HepG2 (cell line): ENCODE results near the gene HDAC5. TPM values are rescaled to one million over a fixed set of nuclear protein-coding genes. Genes with fewer than 3 reads are reported as not detected.

Source experiments
- AHR ChIP-seq: IDR thresholded peaks from 2 replicates; pipeline ENCODE4 v1.6.1; 2018; ENCODE audit warnings: missing genetic modification reagents, missing compliant biosample characterization
- CHD2 ChIP-seq: IDR thresholded peaks from 2 replicates; pipeline ENCODE4 v1.6.1; 2011; ENCODE audit warnings: low read depth, low read length, improper control_type of control experiment
- GATAD2A ChIP-seq: IDR thresholded peaks from 2 replicates; pipeline ENCODE4 v1.6.1; 2016
- KMT2B ChIP-seq: IDR thresholded peaks from 2 replicates; pipeline ENCODE4 v1.6.1; 2016; ENCODE audit warnings: missing genetic modification reagents, missing compliant biosample characterization
- MAZ ChIP-seq, 2 experiments: sonication (generic) in 1 of 2; formaldehyde crosslinking in 1 of 2; IDR thresholded peaks; 2 replicates each; pipeline versions ENCODE4 v1.5.0 to v1.6.1; 2012 to 2020; ENCODE audit warnings: low read depth in 2 of 2, mild to moderate bottlenecking in 2 of 2, borderline replicate concordance in 1 of 2, improper control_type of control experiment in 1 of 2, low read length in 1 of 2, missing genetic modification reagents in 1 of 2, moderate library complexity in 1 of 2
- RFX5 ChIP-seq: IDR thresholded peaks from 2 replicates; pipeline ENCODE4 v1.6.1; 2011; ENCODE audit warnings: low read depth, low read length, improper control_type of control experiment
- RXRA ChIP-seq: sonication (generic); formaldehyde crosslinking; IDR thresholded peaks from 2 replicates; pipeline ENCODE4 v1.5.1; 2020; ENCODE audit warnings: missing genetic modification reagents
- SMAD3 ChIP-seq: sonication (generic); formaldehyde crosslinking; IDR thresholded peaks from 2 replicates; pipeline ENCODE4 v1.4.0; 2020; ENCODE audit warnings: missing genetic modification reagents
- TMF1 ChIP-seq: sonication (generic); formaldehyde crosslinking; IDR thresholded peaks from 2 replicates; pipeline ENCODE4 v1.8.1; 2022; ENCODE audit warnings: low read depth, missing genetic modification reagents
- WIZ ChIP-seq: sonication (generic); formaldehyde crosslinking; IDR thresholded peaks from 2 replicates; pipeline ENCODE4 v1.5.1; 2020; ENCODE audit warnings: mild to moderate bottlenecking, missing genetic modification reagents
- ZMYM3 ChIP-seq: sonication (generic); formaldehyde crosslinking; IDR thresholded peaks from 2 replicates; pipeline ENCODE4 v1.5.1; 2020; ENCODE audit warnings: mild to moderate bottlenecking, missing genetic modification reagents
- ZNF3 ChIP-seq: IDR thresholded peaks from 2 replicates; pipeline ENCODE4 v1.7.0; 2017; ENCODE audit warnings: inconsistent platforms
- ZNF772 ChIP-seq: sonication (generic); formaldehyde crosslinking; IDR thresholded peaks from 2 replicates; pipeline ENCODE4 v1.5.0; 2020; ENCODE audit warnings: mild to moderate bottlenecking, missing genetic modification reagents
- ZNF788 ChIP-seq: sonication (generic); formaldehyde crosslinking; IDR thresholded peaks from 2 replicates; pipeline ENCODE4 v1.5.0; 2020; ENCODE audit warnings: mild to moderate bottlenecking, missing genetic modification reagents, borderline replicate concordance
- polyA plus RNA-seq, 8 experiments: library from polyadenylated mRNA; depleted of rRNA in 3 of 8; stranded (reverse) in 7 of 8; unstranded in 1 of 8; fragments of >200 nt; fragmentation: Illumina TruSeq in 4 of 8; extraction: Trizol in 4 of 8; gene quantifications; 2 replicates each; pipeline versions ENCODE4 v1.2.1 to v1.2.3, GENCODE V29; 2011 to 2016; ENCODE audit warnings: low read depth in 4 of 8, missing spikeins in 1 of 8, mixed read lengths in 1 of 8; ENCODE audit not compliant: insufficient read depth in 1 of 8
- total RNA-seq, 5 experiments: library from RNA; depleted of rRNA; stranded (reverse); fragments of >200 nt; fragmentation: Illumina TruSeq; extraction: Trizol; gene quantifications; 2 replicates each; pipeline ENCODE4 v1.2.3, GENCODE V29; 2016; ENCODE audit warnings: low read depth in 1 of 5
- TF ChIP-seq, protein P1 (sequence below): sonication (generic); formaldehyde crosslinking; IDR thresholded peaks from 2 replicates; pipeline ENCODE4 v1.5.0; 2020; ENCODE audit warnings: missing genetic modification reagents
- TF ChIP-seq, protein P2 (sequence below): sonication (generic); formaldehyde crosslinking; IDR thresholded peaks from 2 replicates; pipeline ENCODE4 v1.4.0; 2020; ENCODE audit warnings: mild to moderate bottlenecking, low read depth, missing genetic modification reagents
- TF ChIP-seq, protein P3 (sequence below): sonication (generic); formaldehyde crosslinking; IDR thresholded peaks from 2 replicates; pipeline ENCODE4 v1.8.0; 2022; ENCODE audit warnings: low read depth, missing genetic modification reagents
- TF ChIP-seq, protein P4 (sequence below): sonication (generic); formaldehyde crosslinking; IDR thresholded peaks from 2 replicates; pipeline ENCODE4 v1.8.0; 2022; ENCODE audit warnings: mild to moderate bottlenecking, missing genetic modification reagents; ENCODE audit not compliant: insufficient replicate concordance
- TF ChIP-seq, protein P5 (sequence below): IDR thresholded peaks from 2 replicates; pipeline ENCODE4 v1.6.1; 2016; ENCODE audit warnings: missing compliant biosample characterization, missing genetic modification reagents, borderline replicate concordance

HDAC5 gene
- total and polyA plus RNA-seq, 2 of the 13 experiments (the other 11 are each of a cell fraction or from before 2014, with no cell fraction given), result 46.4 to 85.4 TPM

DNA sequence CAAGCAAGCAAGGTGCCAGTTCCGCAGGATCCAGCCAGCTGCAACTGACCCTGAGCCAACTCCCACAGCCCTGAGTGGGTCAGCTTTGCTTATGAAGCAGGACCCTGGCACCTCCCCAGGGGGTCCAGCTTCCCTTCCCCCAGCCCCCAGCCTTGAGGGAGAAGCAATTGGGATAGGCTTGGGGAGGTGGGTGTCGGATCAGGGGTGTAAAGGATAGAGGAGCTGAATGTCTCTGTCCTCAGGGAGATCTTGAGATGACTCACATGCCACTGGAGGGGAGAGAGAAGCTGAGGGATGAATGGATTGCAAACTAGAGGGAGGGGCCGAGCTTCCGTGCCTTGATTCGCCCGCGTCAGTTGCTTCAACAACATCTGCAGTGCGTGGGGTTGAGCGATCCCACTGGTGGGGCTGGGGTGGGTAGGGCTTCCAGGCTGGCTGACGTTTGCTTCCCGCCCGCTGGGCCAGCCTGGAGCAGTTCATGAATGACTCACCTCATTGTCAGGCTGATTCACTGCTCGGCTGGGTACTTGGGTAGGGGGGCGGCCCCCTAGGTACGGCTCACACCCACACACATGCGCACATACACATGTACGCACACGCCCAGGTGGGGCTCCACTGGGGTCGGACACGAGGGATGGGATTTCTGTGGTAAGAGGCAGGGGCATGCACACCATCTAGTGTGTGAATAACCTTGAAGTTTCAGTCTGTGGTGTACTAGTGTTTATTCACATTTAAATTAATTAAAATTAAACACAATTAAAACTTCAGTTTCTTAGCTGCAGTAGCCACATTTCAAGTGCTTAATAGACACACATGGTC lies 14.7 kb upstream of the HDAC5 start (continued):
- TF ChIP-seq CHD2 (0 out of 2 replicates have a peak, but pooled peaks have one; percentile 8), RXRA (peak; percentile 74), RFX5 (0 out of 2 replicates have a peak, but pooled peaks have one; percentile 56), ZNF3 (CRISPR knock-in tag) (0 out of 2 replicates have a peak, but pooled peaks have one; percentile 6), SMAD3 (CRISPR knock-in tag) (peak; percentile 12; the same call in 1 of the 2 replicates), ZNF772 (peak; percentile 74), TMF1 (CRISPR knock-in tag) (peak; percentile 86; the same call in 1 of the 2 replicates), AHR (CRISPR knock-in tag) (peak; percentile 84; the same call in 1 of the 2 replicates), ZMYM3 (CRISPR knock-in tag) (peak; percentile 26; the same call in 1 of the 2 replicates), GATAD2A (CRISPR knock-in tag) (peak; percentile 84), MAZ (IDR thresholded peaks at IDR 0.05; ENCODE audit: borderline replicate concordance, low read depth, low read length) (peak; percentile 59; the same call in 1 of the 2 replicates), MAZ (CRISPR knock-in tag; IDR thresholded peaks at IDR 0.05; ENCODE audit: low read depth) (peak; percentile 78), KMT2B (CRISPR knock-in tag) (peak; percentile 42; the same call in 1 of the 2 replicates), WIZ (CRISPR knock-in tag) (no peak), ZNF788 (CRISPR knock-in tag) (peak; percentile 66; the same call in 1 of the 2 replicates)
- TF ChIP-seq, protein P1, sequence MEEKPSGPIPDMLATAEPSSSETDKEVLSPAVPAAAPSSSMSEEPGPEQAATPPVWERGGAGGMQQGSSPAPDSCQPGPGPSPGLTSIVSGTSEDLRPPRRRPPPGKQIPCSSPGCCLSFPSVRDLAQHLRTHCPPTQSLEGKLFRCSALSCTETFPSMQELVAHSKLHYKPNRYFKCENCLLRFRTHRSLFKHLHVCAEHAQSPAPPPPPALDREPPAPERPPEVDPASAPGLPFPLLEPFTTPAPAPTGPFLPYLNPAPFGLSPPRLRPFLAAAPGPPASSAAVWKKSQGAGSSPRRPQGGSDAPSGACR (CRISPR knock-in tag), result peak; percentile 50; the same call in 1 of the 2 replicates
- TF ChIP-seq, protein P2, sequence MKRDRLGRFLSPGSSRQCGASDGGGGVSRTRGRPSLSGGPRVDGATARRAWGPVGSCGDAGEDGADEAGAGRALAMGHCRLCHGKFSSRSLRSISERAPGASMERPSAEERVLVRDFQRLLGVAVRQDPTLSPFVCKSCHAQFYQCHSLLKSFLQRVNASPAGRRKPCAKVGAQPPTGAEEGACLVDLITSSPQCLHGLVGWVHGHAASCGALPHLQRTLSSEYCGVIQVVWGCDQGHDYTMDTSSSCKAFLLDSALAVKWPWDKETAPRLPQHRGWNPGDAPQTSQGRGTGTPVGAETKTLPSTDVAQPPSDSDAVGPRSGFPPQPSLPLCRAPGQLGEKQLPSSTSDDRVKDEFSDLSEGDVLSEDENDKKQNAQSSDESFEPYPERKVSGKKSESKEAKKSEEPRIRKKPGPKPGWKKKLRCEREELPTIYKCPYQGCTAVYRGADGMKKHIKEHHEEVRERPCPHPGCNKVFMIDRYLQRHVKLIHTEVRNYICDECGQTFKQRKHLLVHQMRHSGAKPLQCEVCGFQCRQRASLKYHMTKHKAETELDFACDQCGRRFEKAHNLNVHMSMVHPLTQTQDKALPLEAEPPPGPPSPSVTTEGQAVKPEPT (CRISPR knock-in tag), result 0 out of 2 replicates have a peak, but pooled peaks have one; percentile 55
- TF ChIP-seq, protein P3, sequence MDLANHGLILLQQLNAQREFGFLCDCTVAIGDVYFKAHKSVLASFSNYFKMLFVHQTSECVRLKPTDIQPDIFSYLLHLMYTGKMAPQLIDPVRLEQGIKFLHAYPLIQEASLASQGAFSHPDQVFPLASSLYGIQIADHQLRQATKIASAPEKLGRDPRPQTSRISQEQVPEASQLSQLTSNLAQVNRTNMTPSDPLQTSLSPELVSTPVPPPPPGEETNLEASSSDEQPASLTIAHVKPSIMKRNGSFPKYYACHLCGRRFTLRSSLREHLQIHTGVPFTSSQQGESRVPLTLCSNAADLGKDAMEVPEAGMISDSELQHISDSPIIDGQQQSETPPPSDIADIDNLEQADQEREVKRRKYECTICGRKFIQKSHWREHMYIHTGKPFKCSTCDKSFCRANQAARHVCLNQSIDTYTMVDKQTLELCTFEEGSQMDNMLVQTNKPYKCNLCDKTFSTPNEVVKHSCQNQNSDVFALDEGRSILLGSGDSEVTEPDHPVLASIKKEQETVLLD (CRISPR knock-in tag), result 0 out of 2 replicates have a peak, but pooled peaks have one; percentile 13
- TF ChIP-seq, protein P4, sequence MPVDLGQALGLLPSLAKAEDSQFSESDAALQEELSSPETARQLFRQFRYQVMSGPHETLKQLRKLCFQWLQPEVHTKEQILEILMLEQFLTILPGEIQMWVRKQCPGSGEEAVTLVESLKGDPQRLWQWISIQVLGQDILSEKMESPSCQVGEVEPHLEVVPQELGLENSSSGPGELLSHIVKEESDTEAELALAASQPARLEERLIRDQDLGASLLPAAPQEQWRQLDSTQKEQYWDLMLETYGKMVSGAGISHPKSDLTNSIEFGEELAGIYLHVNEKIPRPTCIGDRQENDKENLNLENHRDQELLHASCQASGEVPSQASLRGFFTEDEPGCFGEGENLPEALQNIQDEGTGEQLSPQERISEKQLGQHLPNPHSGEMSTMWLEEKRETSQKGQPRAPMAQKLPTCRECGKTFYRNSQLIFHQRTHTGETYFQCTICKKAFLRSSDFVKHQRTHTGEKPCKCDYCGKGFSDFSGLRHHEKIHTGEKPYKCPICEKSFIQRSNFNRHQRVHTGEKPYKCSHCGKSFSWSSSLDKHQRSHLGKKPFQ (CRISPR knock-in tag), result peak; percentile 90
- TF ChIP-seq, protein P5, sequence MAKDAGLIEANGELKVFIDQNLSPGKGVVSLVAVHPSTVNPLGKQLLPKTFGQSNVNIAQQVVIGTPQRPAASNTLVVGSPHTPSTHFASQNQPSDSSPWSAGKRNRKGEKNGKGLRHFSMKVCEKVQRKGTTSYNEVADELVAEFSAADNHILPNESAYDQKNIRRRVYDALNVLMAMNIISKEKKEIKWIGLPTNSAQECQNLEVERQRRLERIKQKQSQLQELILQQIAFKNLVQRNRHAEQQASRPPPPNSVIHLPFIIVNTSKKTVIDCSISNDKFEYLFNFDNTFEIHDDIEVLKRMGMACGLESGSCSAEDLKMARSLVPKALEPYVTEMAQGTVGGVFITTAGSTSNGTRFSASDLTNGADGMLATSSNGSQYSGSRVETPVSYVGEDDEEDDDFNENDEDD (CRISPR knock-in tag), result peak; percentile 60; the same call in 1 of the 2 replicates
